Measurements from ENCODE around the gene SP5.

- TF ChIP-seq CTCF (IDR thresholded peaks at IDR 0.05), result no peak
- TF ChIP-seq POLR2A (IDR thresholded peaks at IDR 0.05), result no peak
These were observed 18.9 kb downstream of the SP5 start for GRCh38 chr2:170733798-170734600.
